Measurements from ENCODE around the gene TMEM14C. TPM values are rescaled to one million over a fixed set of nuclear protein-coding genes. Genes with fewer than 3 reads are reported as not detected.
"Not testable (repeated sequence)": the region's sequence is repeated elsewhere in the genome, so short reads cannot be mapped to it uniquely, and the experiment has no call there.

The TMEM14C gene
- total RNA-seq, 1 donor from 2014 or later: 124 TPM

- intact Hi-C loops (cut with DNase I): no loop called here
- DNase-seq (peak; percentile 69), ATAC-seq (ENCODE audit: poor library complexity) (no peak)
Observed at GRCh38 chr6:10719964-10720264, 3.0 kb upstream of the TMEM14C start.

GRCh38 chr6:10720265-10720959 is 2.5 kb upstream of the TMEM14C start:
- DNase-seq: peak; percentile 80

GRCh38 chr6:10720960-10721849 is 1.7 kb upstream of the TMEM14C start:
- ATAC-seq (ENCODE audit: poor library complexity); DNase-seq; intact Hi-C loops (cut with DNase I): not testable (repeated sequence)

More at GRCh38 chr6:10720265-10720959, 2.5 kb upstream of the TMEM14C start:
- peak; percentile 9 for ATAC-seq (ENCODE audit: poor library complexity)
- intact Hi-C loops (cut with DNase I): no loop called here

- intact Hi-C loops (cut with DNase I): no loop called here
- ATAC-seq (ENCODE audit: poor library complexity): no peak
- DNase-seq: no peak
Observed at GRCh38 chr6:10721850-10722569, 860 bp upstream of the TMEM14C start.

GRCh38 chr6:10722570-10722819 is 375 bp upstream of the TMEM14C start:
- intact Hi-C loops (cut with DNase I): no loop called here
- DNase-seq: no peak
- ATAC-seq (ENCODE audit: poor library complexity): no peak

- intact Hi-C loops (cut with DNase I): no loop called here
- DNase-seq (no peak), ATAC-seq (ENCODE audit: poor library complexity) (peak; percentile 0)
Observed at GRCh38 chr6:10723567-10723881, 654 bp downstream of the TMEM14C start.

GRCh38 chr6:10725044-10725443 is 2.2 kb downstream of the TMEM14C start:
- intact Hi-C loops (cut with DNase I): no loop called here
- no peak for ATAC-seq (ENCODE audit: poor library complexity)
- DNase-seq: no peak

- DNase-seq (no peak), ATAC-seq (ENCODE audit: poor library complexity) (no peak)
- intact Hi-C loops (cut with DNase I): no loop called here
Observed at GRCh38 chr6:10725716-10726115, 2.8 kb downstream of the TMEM14C start.

GRCh38 chr6:10730254-10730653 is 7.4 kb downstream of the TMEM14C start:
- ATAC-seq (ENCODE audit: poor library complexity): peak; percentile 33

GRCh38 chr6:10733151-10733715 is 10.4 kb downstream of the TMEM14C start:
- intact Hi-C loops (cut with DNase I): no loop called here
- DNase-seq: no peak
- no peak for ATAC-seq (ENCODE audit: poor library complexity)

More at GRCh38 chr6:10730254-10730653, 7.4 kb downstream of the TMEM14C start:
- intact Hi-C loops (cut with DNase I): no loop called here
- DNase-seq: no peak

- no peak for ATAC-seq (ENCODE audit: poor library complexity)
Observed at GRCh38 chr6:10733863-10734262, 11.0 kb downstream of the TMEM14C start.

GRCh38 chr6:10736731-10737130 is 13.9 kb downstream of the TMEM14C start:
- DNase-seq: no peak
- ATAC-seq (ENCODE audit: poor library complexity): no peak
- intact Hi-C loops (cut with DNase I): no loop called here

More at GRCh38 chr6:10733863-10734262, 11.0 kb downstream of the TMEM14C start:
- intact Hi-C loops (cut with DNase I): no loop called here
- no peak for DNase-seq

- ATAC-seq (ENCODE audit: poor library complexity) (no peak), DNase-seq (no peak)
- intact Hi-C loops (cut with DNase I): no loop called here
Observed at GRCh38 chr6:10740061-10740460, 17.2 kb downstream of the TMEM14C start.

GRCh38 chr6:10741643-10742042 is 18.8 kb downstream of the TMEM14C start:
- intact Hi-C loops (cut with DNase I); ATAC-seq (ENCODE audit: poor library complexity): not testable (repeated sequence)

GRCh38 chr6:10742251-10742650 is 19.4 kb downstream of the TMEM14C start:
- DNase-seq: no peak
- intact Hi-C loops (cut with DNase I): no loop called here
- ATAC-seq (ENCODE audit: poor library complexity): no peak

More at GRCh38 chr6:10741643-10742042, 18.8 kb downstream of the TMEM14C start:
- DNase-seq: not testable (repeated sequence)

- intact Hi-C loops (cut with DNase I): no loop called here
- ATAC-seq (ENCODE audit: poor library complexity): no peak
- DNase-seq: no peak
Observed at GRCh38 chr6:10743515-10743914, 20.6 kb downstream of the TMEM14C start.

- no peak for DNase-seq
- intact Hi-C loops (cut with DNase I): no loop called here
Observed at GRCh38 chr6:10745116-10745515, 22.2 kb downstream of the TMEM14C start.

GRCh38 chr6:10746915-10747250 is 24.0 kb downstream of the TMEM14C start:
- ATAC-seq (ENCODE audit: poor library complexity): no peak
- no peak for DNase-seq

More at GRCh38 chr6:10745116-10745515, 22.2 kb downstream of the TMEM14C start:
- ATAC-seq (ENCODE audit: poor library complexity): no peak

GRCh38 chr6:10747251-10747972 is 24.5 kb downstream of the TMEM14C start, which contains the start of gene TMEM14B:
Gene TMEM14B (plus strand): TSS chr6:10747805. CDS start chr6:10749246, 1,441 bp downstream.
- ATAC-seq (ENCODE audit: poor library complexity) (peak; percentile 100), DNase-seq (peak; percentile 100)
- intact Hi-C loops (cut with DNase I): no loop called here

More at GRCh38 chr6:10746915-10747250, 24.0 kb downstream of the TMEM14C start:
- intact Hi-C loops (cut with DNase I): no loop called here

Data from Right ventricle myocardium superior (tissue), 1 donor.